ENCODE results near the gene MARCKS.

- TF ChIP-seq CTCF (optimal IDR thresholded peaks at IDR 0.05 in 1 of 3, IDR thresholded peaks at IDR 0.05 in 1 of 3, conservative IDR thresholded peaks at IDR 0.05 in 1 of 3; ENCODE audit: extremely low read depth in 1 of 3, insufficient read depth in 2 of 3, low read length in 3 of 3): no peak
- no peak for TF ChIP-seq EZH2 (IDR thresholded peaks at IDR 0.05; ENCODE audit: low read length)
These were observed 20.0 kb upstream of the MARCKS start for GRCh38 chr6:113837170-113837569.

Data from keratinocyte (primary cell).